22Rv1 (cell line): Measurements from ENCODE around the gene DNMBP.
"Not testable (repeated sequence)": the region's sequence is repeated elsewhere in the genome, so short reads cannot be mapped to it uniquely, and the experiment has no call there.

ENCODE experiments used
- H3K27ac ChIP-seq: fragments of 450-650 bp; 2 replicates; pipeline ENCODE4 v1.5.1; 2017
- ZFX ChIP-seq: fragments of 450-650 bp; IDR thresholded peaks from 2 replicates; pipeline ENCODE4 v1.6.1; 2017; ENCODE audit warnings: antibody characterized with exemption, borderline replicate concordance
- TF ChIP-seq, protein P1 (sequence below): fragments of 450-650 bp; IDR thresholded peaks from 2 replicates; pipeline ENCODE4 v1.5.1; 2017; ENCODE audit warnings: mild to moderate bottlenecking

Gene DNMBP

DNA sequence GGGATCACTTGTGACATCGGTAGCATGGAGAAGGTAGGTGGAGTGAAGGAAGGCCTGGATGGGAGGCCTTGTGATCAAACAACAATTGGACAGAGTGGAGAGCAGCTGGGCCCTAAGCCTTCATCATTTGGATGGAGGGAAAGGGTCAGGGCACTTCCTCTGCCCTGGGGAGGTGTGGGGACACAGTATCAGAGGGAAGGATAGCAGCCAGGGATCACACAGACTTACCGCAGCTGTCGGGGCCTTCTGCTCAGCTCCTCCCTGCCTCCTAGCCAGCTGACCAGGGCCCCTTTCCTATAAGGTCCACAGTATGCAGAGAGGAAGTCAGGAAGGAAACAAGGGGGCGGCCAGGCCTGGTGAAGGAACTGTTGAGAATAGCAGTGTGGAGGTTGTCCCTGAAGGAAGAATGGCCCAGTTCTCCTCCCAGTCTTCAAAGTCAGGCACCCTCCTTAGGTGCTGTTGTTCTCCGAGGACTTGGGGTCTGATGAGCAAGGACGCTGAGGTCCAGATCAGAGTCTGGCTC is 165.3 kb downstream of the DNMBP start:
- no peak overlapping the region for H3K27ac ChIP-seq

DNA sequence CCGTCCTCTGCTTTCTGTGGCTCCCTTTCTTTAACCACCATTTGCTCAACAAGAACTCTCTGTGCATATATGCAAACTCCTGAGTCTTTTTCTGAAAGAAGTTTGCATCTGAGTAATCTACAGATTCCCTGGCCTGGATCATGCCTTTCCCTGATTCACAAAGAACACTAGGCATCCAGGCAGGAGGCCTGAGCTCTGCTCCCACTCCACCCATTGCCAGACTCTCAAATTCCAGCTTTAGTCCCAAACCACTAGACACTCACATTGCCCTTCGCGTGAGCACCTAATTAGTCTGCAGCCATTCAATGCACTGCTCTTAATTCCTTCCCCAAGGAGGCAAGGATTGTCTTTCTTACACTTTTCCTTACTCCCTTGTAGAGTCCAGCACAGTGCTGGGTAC is 166.4 kb downstream of the DNMBP start:
- H3K27ac ChIP-seq = no peak overlapping the region
- TF ChIP-seq ZFX = no peak
- TF ChIP-seq, protein P1, sequence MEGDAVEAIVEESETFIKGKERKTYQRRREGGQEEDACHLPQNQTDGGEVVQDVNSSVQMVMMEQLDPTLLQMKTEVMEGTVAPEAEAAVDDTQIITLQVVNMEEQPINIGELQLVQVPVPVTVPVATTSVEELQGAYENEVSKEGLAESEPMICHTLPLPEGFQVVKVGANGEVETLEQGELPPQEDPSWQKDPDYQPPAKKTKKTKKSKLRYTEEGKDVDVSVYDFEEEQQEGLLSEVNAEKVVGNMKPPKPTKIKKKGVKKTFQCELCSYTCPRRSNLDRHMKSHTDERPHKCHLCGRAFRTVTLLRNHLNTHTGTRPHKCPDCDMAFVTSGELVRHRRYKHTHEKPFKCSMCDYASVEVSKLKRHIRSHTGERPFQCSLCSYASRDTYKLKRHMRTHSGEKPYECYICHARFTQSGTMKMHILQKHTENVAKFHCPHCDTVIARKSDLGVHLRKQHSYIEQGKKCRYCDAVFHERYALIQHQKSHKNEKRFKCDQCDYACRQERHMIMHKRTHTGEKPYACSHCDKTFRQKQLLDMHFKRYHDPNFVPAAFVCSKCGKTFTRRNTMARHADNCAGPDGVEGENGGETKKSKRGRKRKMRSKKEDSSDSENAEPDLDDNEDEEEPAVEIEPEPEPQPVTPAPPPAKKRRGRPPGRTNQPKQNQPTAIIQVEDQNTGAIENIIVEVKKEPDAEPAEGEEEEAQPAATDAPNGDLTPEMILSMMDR = no peak

More for the DNA sequence above, 165.3 kb downstream of the DNMBP start:
- TF ChIP-seq, protein P1 = no peak
- no peak for TF ChIP-seq ZFX

DNA sequence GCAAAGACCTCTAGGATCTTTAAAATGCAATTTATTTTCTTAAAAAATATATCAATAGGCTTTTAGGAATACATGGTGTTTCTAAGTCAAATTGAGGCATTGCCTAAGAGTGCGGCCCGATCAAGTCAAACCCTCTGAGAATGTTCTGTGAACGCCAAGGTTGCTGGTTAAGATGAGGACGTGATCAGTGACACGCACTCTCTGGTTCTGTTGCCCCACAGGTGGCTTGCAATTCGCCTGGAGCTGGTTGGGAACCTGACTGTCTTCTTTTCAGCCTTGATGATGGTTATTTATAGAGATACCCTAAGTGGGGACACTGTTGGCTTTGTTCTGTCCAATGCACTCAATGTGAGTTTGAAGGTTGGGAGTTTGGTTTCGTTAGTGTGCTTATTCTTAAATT is 168.0 kb downstream of the DNMBP start:
- H3K27ac ChIP-seq = no peak overlapping the region
- TF ChIP-seq, protein P1 = no peak
- no peak for TF ChIP-seq ZFX

GRCh38 chr10:99840859-99841258 is 168.9 kb downstream of the DNMBP start:
- H3K27ac ChIP-seq = not testable (repeated sequence)

DNA sequence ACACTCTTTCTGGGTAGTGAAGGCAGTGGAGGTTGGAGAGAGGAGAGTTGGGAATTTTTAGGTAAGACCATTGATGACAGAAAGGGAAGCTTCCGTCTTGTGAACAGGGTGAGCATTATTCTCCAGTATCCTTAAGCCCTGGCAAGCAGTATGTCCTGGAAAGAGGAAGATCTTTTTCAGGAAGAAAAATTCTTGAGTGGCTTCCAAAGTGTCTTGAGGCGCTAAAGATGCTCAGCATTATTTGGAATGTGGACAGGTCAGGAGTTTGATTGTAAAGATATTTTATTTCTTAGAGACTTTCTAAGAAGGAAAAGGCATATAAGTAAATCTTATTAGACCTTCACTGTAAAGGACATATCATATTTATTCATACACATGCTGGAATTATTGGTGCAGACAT is 173.0 kb downstream of the DNMBP start:
- H3K27ac ChIP-seq = peak overlapping the region; percentile 18; the same call in 1 of the 2 replicates
- TF ChIP-seq, protein P1 = no peak
- no peak for TF ChIP-seq ZFX

DNA sequence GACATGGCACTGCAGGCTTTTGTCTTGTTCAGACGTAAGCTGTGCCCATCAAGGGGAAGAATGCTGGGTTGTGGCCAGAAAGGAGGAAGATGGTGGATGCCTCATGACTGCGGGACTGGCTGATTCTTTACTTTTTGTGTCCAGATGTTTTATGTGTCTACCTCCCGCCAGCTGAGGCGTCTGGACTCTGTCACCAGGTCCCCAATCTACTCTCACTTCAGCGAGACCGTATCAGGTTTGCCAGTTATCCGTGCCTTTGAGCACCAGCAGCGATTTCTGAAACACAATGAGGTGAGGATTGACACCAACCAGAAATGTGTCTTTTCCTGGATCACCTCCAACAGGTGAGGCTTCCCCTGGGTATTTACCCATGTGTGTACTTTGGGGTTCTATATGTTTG is 173.8 kb downstream of the DNMBP start:
- TF ChIP-seq, protein P1 = no peak
- TF ChIP-seq ZFX = no peak
- no peak overlapping the region for H3K27ac ChIP-seq

- no peak overlapping the region for H3K27ac ChIP-seq
- TF ChIP-seq, protein P1 = no peak
- no peak for TF ChIP-seq ZFX
These were observed 175.3 kb downstream of the DNMBP start for GRCh38 chr10:99834410-99834809.

DNA sequence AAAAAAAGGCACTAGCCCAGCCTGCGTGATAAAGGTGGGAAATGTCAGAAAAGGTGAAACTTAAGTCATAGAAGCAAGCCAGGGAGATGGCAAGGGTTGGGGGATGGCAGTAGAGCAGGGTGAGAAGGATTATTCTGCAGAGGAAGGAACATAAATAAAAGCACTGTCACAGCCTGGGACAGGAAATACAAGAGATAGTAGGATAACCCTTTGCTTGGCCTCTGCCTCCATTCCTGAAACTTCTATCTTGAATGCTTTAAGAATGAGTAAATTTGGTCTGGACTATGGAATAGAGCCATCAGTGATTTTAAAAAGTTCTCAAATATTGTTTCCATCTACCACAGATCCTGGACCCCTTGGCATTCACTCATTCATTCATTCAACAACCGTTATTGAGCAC is 177.3 kb downstream of the DNMBP start:
- TF ChIP-seq ZFX = no peak
- TF ChIP-seq, protein P1 = no peak
- H3K27ac ChIP-seq = no peak overlapping the region
